SH-SY5Y (cell line): ENCODE data around the gene LRRC4C.

Experiments
- GATA2 ChIP-seq: IDR thresholded peaks from 2 replicates; pipeline ENCODE4 v1.6.1; 2011; ENCODE audit warnings: mild to moderate bottlenecking, low read depth, low read length
- GATA3 ChIP-seq: IDR thresholded peaks from 2 replicates; pipeline ENCODE4 v1.6.1; 2011; ENCODE audit warnings: low read depth, mild to moderate bottlenecking, low read length, moderate library complexity

DNA sequence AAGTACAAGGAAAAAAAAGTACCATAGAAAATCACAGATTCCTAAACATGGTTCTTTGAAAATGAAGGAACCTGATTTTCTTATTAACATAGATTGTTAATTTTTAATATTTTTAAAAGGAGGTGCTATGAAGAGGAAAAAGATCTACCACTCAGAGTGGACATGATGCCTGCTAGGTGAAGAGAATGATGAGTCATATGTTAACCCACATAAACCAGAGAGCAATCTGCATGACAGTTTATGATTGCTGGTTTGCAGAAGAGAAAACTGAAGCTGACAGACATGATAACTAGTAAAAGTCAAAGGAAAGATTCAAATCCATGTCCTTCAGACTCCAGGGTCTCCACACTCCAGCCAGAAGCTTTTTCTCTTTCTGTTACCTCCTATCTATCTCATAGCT lies 1231.7 kb downstream of the LRRC4C start:
- no peak for TF ChIP-seq GATA3
- no peak for TF ChIP-seq GATA2
